Peyer's patch (tissue), 4 donors: ENCODE results near the gene GTSE1. TPM values are rescaled to one million over a fixed set of nuclear protein-coding genes. Genes with fewer than 3 reads are reported as not detected.

ENCODE experiments used
- DNase-seq, 3 donors: peaks; one replicate each; pipeline ENCODE4 v3.0.0-alpha.2; 2017 to 2019
- H3K27ac ChIP-seq, 4 donors: fragments of 200-600 bp; sonication (generic); one replicate each; pipeline ENCODE4 v1.5.1; 2016 to 2019
- H3K27me3 ChIP-seq, 2 donors: fragments of 200-600 bp; sonication (generic); one replicate each; pipeline ENCODE4 v1.5.1; 2019
- H3K36me3 ChIP-seq, 3 donors: fragments of 200-600 bp; sonication (generic); one replicate each; pipeline ENCODE4 v1.5.1; 2016 to 2019
- H3K4me1 ChIP-seq, 4 donors: fragments of 200-600 bp; sonication (generic); one replicate each; pipeline ENCODE4 v1.5.1; 2016 to 2019
- H3K4me3 ChIP-seq, 4 donors: fragments of 200-600 bp; sonication (generic); 1 replicate in 3 of 4; 2 replicates in 1 of 4; pipeline ENCODE4 v1.5.1; 2016 to 2019; ENCODE audit warnings: mild to moderate bottlenecking in 1 of 4
- H3K9me3 ChIP-seq, 4 donors: fragments of 200-600 bp; sonication (generic); one replicate each; pipeline ENCODE4 v1.5.1; 2016 to 2019; ENCODE audit warnings: mild to moderate bottlenecking in 1 of 4
- CTCF ChIP-seq, 6 experiments: fragments of 450-650 bp in 4 of 6; fragments of 200-600 bp in 2 of 6; sonication (generic) in 1 of 6; IDR thresholded peaks; one replicate each; pipeline ENCODE4 v1.5.1; 2017 to 2019; ENCODE audit warnings: antibody characterized with exemption in 6 of 6, mild to moderate bottlenecking in 3 of 6, moderate library complexity in 1 of 6
- POLR2A ChIP-seq, 2 donors: fragments of 450-650 bp; IDR thresholded peaks; one replicate each; pipeline ENCODE4 v1.5.1; 2017; ENCODE audit warnings: antibody characterized with exemption in 2 of 2, mild to moderate bottlenecking in 2 of 2, moderate library complexity in 2 of 2
- total RNA-seq, 4 donors: library from RNA; depleted of rRNA; stranded (reverse); fragments of >200 nt; gene quantifications; one replicate each; pipeline ENCODE4 v1.1.0, GENCODE V29; 2016

GTSE1 gene
- total RNA-seq, 4 donors from 2014 or later, result 2.3 to 14.9 (median 5.9) TPM

DNA sequence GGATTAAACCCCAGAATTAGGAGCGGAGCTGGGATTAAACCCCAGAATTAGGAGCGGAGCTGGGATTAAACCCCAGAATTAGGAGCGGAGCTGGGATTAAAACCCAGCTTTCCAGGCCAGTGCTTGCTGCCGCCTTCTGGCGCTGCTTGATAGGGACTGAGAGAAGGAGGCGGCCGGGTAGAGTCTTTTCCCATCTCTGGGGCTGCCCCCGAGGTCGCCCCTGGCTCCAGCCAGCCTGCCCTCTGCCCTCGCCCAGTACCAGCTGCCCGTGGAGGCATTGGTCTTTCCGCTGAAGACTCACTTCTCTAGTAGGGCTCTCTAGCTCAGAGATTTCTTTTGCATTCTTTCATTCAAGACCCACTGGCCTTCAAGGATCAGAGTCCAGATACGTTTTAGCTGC is 44.0 kb downstream of the GTSE1 start:
- DNase-seq, result no peak
- Histone ChIP-seq H3K36me3 (peaks cover 0 to 82% (median 0%) of the 10 kb centered on the region in 3 donors), H3K4me3 (no peak overlapping the region), H3K27ac (no peak overlapping the region), H3K27me3 (no peaks in the 10 kb centered on the region), H3K9me3 (no peaks in the 10 kb centered on the region), H3K4me1 (peaks cover 0 to 8% (median 0%) of the 10 kb centered on the region in 4 donors)
- TF ChIP-seq CTCF (IDR thresholded peaks at IDR 0.05) (no peak), POLR2A (IDR thresholded peaks at IDR 0.05) (no peak)

- DNase-seq, result no peak
- no peaks in the 10 kb centered on the region for H3K9me3 ChIP-seq
- H3K4me1 ChIP-seq, result no peaks in the 10 kb centered on the region
- TF ChIP-seq CTCF (IDR thresholded peaks at IDR 0.05) (no peak), POLR2A (IDR thresholded peaks at IDR 0.05) (no peak)
- no peak overlapping the region for H3K4me3 ChIP-seq
- no peak overlapping the region for H3K27ac ChIP-seq
- peaks cover 0 to 99% (median 0%) of the 10 kb centered on the region in 3 donors for H3K36me3 ChIP-seq
- no peaks in the 10 kb centered on the region for H3K27me3 ChIP-seq
Observed at GRCh38 chr22:46346680-46347405, 50.2 kb downstream of the GTSE1 start.

- Histone ChIP-seq H3K4me3 (no peak overlapping the region), H3K27me3 (no peaks in the 10 kb centered on the region), H3K27ac (no peak overlapping the region), H3K36me3 (peaks cover 0 to 99% (median 0%) of the 10 kb centered on the region in 3 donors), H3K9me3 (no peaks in the 10 kb centered on the region), H3K4me1 (no peaks in the 10 kb centered on the region)
- no peak for DNase-seq
- TF ChIP-seq POLR2A (IDR thresholded peaks at IDR 0.05) (no peak), CTCF (IDR thresholded peaks at IDR 0.05) (no peak)
Observed at GRCh38 chr22:46347646-46348045, 51.0 kb downstream of the GTSE1 start.

- Histone ChIP-seq H3K4me3 (no peak overlapping the region), H3K4me1 (no peaks in the 10 kb centered on the region), H3K27me3 (no peaks in the 10 kb centered on the region), H3K36me3 (peaks cover 0 to 99% (median 0%) of the 10 kb centered on the region in 3 donors), H3K27ac (no peak overlapping the region), H3K9me3 (no peaks in the 10 kb centered on the region)
- DNase-seq, result no peak
- TF ChIP-seq POLR2A (IDR thresholded peaks at IDR 0.05), result no peak
- TF ChIP-seq CTCF (IDR thresholded peaks at IDR 0.05), result no peak
Observed at GRCh38 chr22:46348099-46348695, 51.5 kb downstream of the GTSE1 start.

DNA sequence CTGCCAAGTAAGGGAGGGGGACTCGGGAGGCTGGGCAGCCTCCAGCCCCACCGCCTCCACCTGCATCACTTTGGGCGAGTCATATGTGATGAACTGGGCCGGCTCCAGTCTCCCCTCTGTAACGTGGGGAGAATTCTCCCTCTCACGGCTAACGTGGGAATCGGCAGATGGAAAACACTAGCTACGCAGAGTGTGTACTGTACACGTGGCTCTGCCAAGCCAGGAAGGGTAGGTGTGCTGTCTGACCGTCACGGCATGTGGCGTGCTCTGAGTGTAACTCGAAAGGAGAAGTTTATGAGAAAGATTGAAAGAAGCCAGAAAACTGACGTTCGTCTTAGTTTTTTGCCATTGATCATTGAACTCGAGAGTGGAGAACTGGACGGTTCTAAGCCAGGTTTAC is 52.6 kb downstream of the GTSE1 start:
- H3K9me3 ChIP-seq, result no peaks in the 10 kb centered on the region
- H3K27ac ChIP-seq, result no peak overlapping the region
- DNase-seq, result no peak
- H3K4me3 ChIP-seq, result no peak overlapping the region
- no peak for TF ChIP-seq POLR2A (IDR thresholded peaks at IDR 0.05)
- TF ChIP-seq CTCF (IDR thresholded peaks at IDR 0.05), result no peak
- no peaks in the 10 kb centered on the region for H3K27me3 ChIP-seq
- H3K4me1 ChIP-seq, result no peaks in the 10 kb centered on the region
- peaks cover 0 to 100% (median 0%) of the 10 kb centered on the region in 3 donors for H3K36me3 ChIP-seq
